Panc1 (cell line): ENCODE data around the gene LACTBL1. TPM values are rescaled to one million over a fixed set of nuclear protein-coding genes. Genes with fewer than 3 reads are reported as not detected.

ENCODE experiments used
- ATAC-seq: fragments of 200-7000 bp; cut with Tn5 transposase; 2 replicates; pipeline ENCODE4 v1.9.1; 2020; ENCODE audit warnings: mild to moderate bottlenecking, moderate library complexity
- BruUV-seq: library from RNA; stranded (reverse); fragments of 400-500 nt; replicated peaks from 2 replicates; lab custom pipeline; 2021; lab: Mats Ljungman, UMichigan
- CTCF ChIA-PET: fragments of 300-600 bp; sonication (Branson Sonifier 250); formaldehyde crosslinking; loops from one replicate; lab custom pipeline; 2022; ENCODE audit warnings: antibody characterized with exemption; lab: Charles Lee
- POLR2A ChIA-PET: fragments of 300-600 bp; sonication (Branson Sonifier 250); formaldehyde crosslinking; loops from one replicate; lab custom pipeline; 2022; ENCODE audit warnings: antibody characterized with exemption; lab: Charles Lee
- DNase-seq: peaks from one replicate; pipeline ENCODE4 v3.0.0-alpha.2; 2010; ENCODE audit warnings: low read depth, low spot score
- H3K27ac ChIP-seq: 2 replicates; pipeline ENCODE4 v1.5.1; 2011; ENCODE audit warnings: mild to moderate bottlenecking, low read length, inconsistent platforms
- H3K27me3 ChIP-seq: fragments of 200-500 bp; sonication (Bioruptor generic); 2 replicates; pipeline ENCODE4 v1.6.0; 2014; ENCODE audit warnings: low read length, inconsistent platforms; ENCODE audit not compliant: control insufficient read depth, insufficient read depth
- H3K36me3 ChIP-seq: fragments of 200-500 bp; sonication (Bioruptor generic); 2 replicates; pipeline ENCODE4 v1.5.1; 2014; ENCODE audit warnings: inconsistent platforms, mild to moderate bottlenecking, low read length, moderate library complexity; ENCODE audit not compliant: control insufficient read depth, insufficient read depth
- H3K4me1 ChIP-seq: 2 replicates; pipeline ENCODE4 v1.5.1; 2011; ENCODE audit warnings: inconsistent platforms, mild to moderate bottlenecking, low read length, moderate library complexity; ENCODE audit not compliant: control insufficient read depth, insufficient read depth
- H3K4me3 ChIP-seq, 2 experiments: 2 replicates each; pipeline ENCODE4 v1.5.1; 2011 to 2012; ENCODE audit warnings: low read depth in 2 of 2, low read length in 2 of 2, mild to moderate bottlenecking in 2 of 2, inconsistent platforms in 1 of 2, moderate library complexity in 1 of 2
- H3K9me3 ChIP-seq: fragments of 200-500 bp; sonication (Bioruptor generic); 2 replicates; pipeline ENCODE4 v1.5.1; 2014; ENCODE audit warnings: low read depth, mild to moderate bottlenecking, inconsistent platforms, low read length, moderate library complexity; ENCODE audit not compliant: control insufficient read depth, insufficient read depth
- CTCF ChIP-seq: fragments of 450-650 bp; IDR thresholded peaks from 2 replicates; pipeline ENCODE4 v1.5.1; 2017; ENCODE audit warnings: mild to moderate bottlenecking
- POLR2AphosphoS5 ChIP-seq: IDR thresholded peaks from 2 replicates; pipeline ENCODE4 v1.6.1; 2012; ENCODE audit warnings: mild to moderate bottlenecking, low read depth, low read length, moderate library complexity
- SIN3A ChIP-seq: IDR thresholded peaks from 2 replicates; pipeline ENCODE4 v1.6.1; 2012; ENCODE audit warnings: low read depth, mild to moderate bottlenecking, low read length, moderate library complexity, borderline replicate concordance; ENCODE audit not compliant: insufficient read depth
- TCF7L2 ChIP-seq: IDR thresholded peaks from 2 replicates; pipeline ENCODE4 v1.6.1; 2011; ENCODE audit warnings: mild to moderate bottlenecking, low read depth, low read length, inconsistent platforms
- in situ Hi-C: cut with HindIII; loops from 2 replicates; pipeline ENCODE4 v1.10.0; 2016; ENCODE audit warnings: low sequenced_read_pairs, low pct_unique_long_range_greater_than_20kb
- intact Hi-C: fragments of 100-400 bp; cut with micrococcal nuclease; formaldehyde crosslinking; loops from one replicate; pipeline ENCODE4 v1.10.0; 2022; ENCODE audit not compliant: unreplicated experiment
- total RNA-seq: library from RNA; stranded (reverse); gene quantifications from one replicate; pipeline ENCODE4 v1.2.1, GENCODE V29; 2021; ENCODE audit not compliant: unreplicated experiment
- TF ChIP-seq, protein P1 (sequence below), 2 experiments: IDR thresholded peaks; 2 replicates each; pipeline ENCODE4 v1.6.1; 2011 to 2012; ENCODE audit warnings: low read depth in 2 of 2, control low read depth in 1 of 2, low read length in 1 of 2, mild to moderate bottlenecking in 1 of 2, moderate library complexity in 1 of 2; ENCODE audit not compliant: insufficient read depth in 1 of 2

LACTBL1 gene
- total RNA-seq, 1 experiment from 2014 or later = not detected

GRCh38 chr1:22919341-22920025 lies 53.2 kb downstream of the LACTBL1 start:
- H3K9me3 ChIP-seq = no peaks in the 10 kb centered on the region
- TF ChIP-seq POLR2AphosphoS5 (no peak), TCF7L2 (no peak), SIN3A (no peak), CTCF (no peak)
- TF ChIP-seq, protein P1, sequence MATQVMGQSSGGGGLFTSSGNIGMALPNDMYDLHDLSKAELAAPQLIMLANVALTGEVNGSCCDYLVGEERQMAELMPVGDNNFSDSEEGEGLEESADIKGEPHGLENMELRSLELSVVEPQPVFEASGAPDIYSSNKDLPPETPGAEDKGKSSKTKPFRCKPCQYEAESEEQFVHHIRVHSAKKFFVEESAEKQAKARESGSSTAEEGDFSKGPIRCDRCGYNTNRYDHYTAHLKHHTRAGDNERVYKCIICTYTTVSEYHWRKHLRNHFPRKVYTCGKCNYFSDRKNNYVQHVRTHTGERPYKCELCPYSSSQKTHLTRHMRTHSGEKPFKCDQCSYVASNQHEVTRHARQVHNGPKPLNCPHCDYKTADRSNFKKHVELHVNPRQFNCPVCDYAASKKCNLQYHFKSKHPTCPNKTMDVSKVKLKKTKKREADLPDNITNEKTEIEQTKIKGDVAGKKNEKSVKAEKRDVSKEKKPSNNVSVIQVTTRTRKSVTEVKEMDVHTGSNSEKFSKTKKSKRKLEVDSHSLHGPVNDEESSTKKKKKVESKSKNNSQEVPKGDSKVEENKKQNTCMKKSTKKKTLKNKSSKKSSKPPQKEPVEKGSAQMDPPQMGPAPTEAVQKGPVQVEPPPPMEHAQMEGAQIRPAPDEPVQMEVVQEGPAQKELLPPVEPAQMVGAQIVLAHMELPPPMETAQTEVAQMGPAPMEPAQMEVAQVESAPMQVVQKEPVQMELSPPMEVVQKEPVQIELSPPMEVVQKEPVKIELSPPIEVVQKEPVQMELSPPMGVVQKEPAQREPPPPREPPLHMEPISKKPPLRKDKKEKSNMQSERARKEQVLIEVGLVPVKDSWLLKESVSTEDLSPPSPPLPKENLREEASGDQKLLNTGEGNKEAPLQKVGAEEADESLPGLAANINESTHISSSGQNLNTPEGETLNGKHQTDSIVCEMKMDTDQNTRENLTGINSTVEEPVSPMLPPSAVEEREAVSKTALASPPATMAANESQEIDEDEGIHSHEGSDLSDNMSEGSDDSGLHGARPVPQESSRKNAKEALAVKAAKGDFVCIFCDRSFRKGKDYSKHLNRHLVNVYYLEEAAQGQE (IDR thresholded peaks at IDR 0.05; ENCODE audit: insufficient read depth in 1 of 2, low read depth in 2 of 2, low read length in 1 of 2) = no peak
- in situ Hi-C loops (no loop called here), intact Hi-C loops (loop anchor here (10.0 kb wide), 1 partner anchor 215 kb away; no protein-coding TSS in a partner anchor)
- ATAC-seq (no peak), DNase-seq (no peak)
- H3K4me3 ChIP-seq = no peak overlapping the region
- BruUV-seq = no TSS peak
- ChIA-PET CTCF (no interaction called here), POLR2A (no interaction called here)
- no peaks in the 10 kb centered on the region for H3K36me3 ChIP-seq
- H3K27ac ChIP-seq = no peak overlapping the region
- no peaks in the 10 kb centered on the region for H3K4me1 ChIP-seq
- no peaks in the 10 kb centered on the region for H3K27me3 ChIP-seq

GRCh38 chr1:22918644-22919043 lies 54.0 kb downstream of the LACTBL1 start:
- ChIA-PET CTCF (no interaction called here), POLR2A (no interaction called here)
- in situ Hi-C loops (no loop called here), intact Hi-C loops (no loop called here)
- no peak overlapping the region for H3K4me3 ChIP-seq
- BruUV-seq = no TSS peak
- DNase-seq (no peak), ATAC-seq (no peak)
- H3K4me1 ChIP-seq = no peaks in the 10 kb centered on the region
- H3K27me3 ChIP-seq = no peaks in the 10 kb centered on the region
- no peaks in the 10 kb centered on the region for H3K36me3 ChIP-seq
- H3K9me3 ChIP-seq = no peaks in the 10 kb centered on the region
- H3K27ac ChIP-seq = no peak overlapping the region
- TF ChIP-seq TCF7L2 = no peak
- TF ChIP-seq POLR2AphosphoS5 = no peak
- TF ChIP-seq, protein P1 (IDR thresholded peaks at IDR 0.05; ENCODE audit: insufficient read depth in 1 of 2, low read depth in 2 of 2, low read length in 1 of 2) = no peak
- no peak for TF ChIP-seq SIN3A
- no peak for TF ChIP-seq CTCF
